Fibroblast of pulmonary artery (primary cell): ENCODE data around the gene IMMP1L.

Experiments
- DNase-seq: peaks from one replicate; pipeline ENCODE4 v3.0.0-alpha.2; 2010; ENCODE audit warnings: low read depth
- H3K4me3 ChIP-seq: replicated peaks from 2 replicates; pipeline ENCODE4 v1.5.1; 2011; ENCODE audit warnings: low read depth, mild to moderate bottlenecking, control low read depth, low read length, moderate library complexity
- CTCF ChIP-seq: IDR thresholded peaks from 2 replicates; pipeline ENCODE4 v1.5.1; 2011; ENCODE audit warnings: mild to moderate bottlenecking, control low read depth, low read length, inconsistent platforms; ENCODE audit errors: missing control alignments

Gene IMMP1L

GRCh38 chr11:31477528-31478222 is 31.7 kb downstream of the IMMP1L start:
- H3K4me3 ChIP-seq, result no peak overlapping the region
- DNase-seq, result no peak
- TF ChIP-seq CTCF, result no peak

- H3K4me3 ChIP-seq, result no peak overlapping the region
- TF ChIP-seq CTCF, result no peak
- DNase-seq, result no peak
Observed at GRCh38 chr11:31474083-31474482, 35.3 kb downstream of the IMMP1L start.

- H3K4me3 ChIP-seq, result no peak overlapping the region
- no peak for DNase-seq
- no peak for TF ChIP-seq CTCF
Observed at GRCh38 chr11:31464436-31464835, 45.0 kb downstream of the IMMP1L start.

GRCh38 chr11:31455177-31455576 is 54.2 kb downstream of the IMMP1L start:
- DNase-seq, result no peak
- H3K4me3 ChIP-seq, result no peak overlapping the region
- no peak for TF ChIP-seq CTCF

GRCh38 chr11:31450841-31451240 is 58.6 kb downstream of the IMMP1L start:
- H3K4me3 ChIP-seq, result no peak overlapping the region
- no peak for DNase-seq
- TF ChIP-seq CTCF, result no peak

- H3K4me3 ChIP-seq, result no peak overlapping the region
- TF ChIP-seq CTCF, result no peak
- no peak for DNase-seq
Observed at GRCh38 chr11:31449040-31449439, 60.4 kb downstream of the IMMP1L start.

GRCh38 chr11:31445621-31446020 is 63.8 kb downstream of the IMMP1L start:
- TF ChIP-seq CTCF, result no peak
- DNase-seq, result no peak

More at GRCh38 chr11:31445621-31446020, 63.8 kb downstream of the IMMP1L start:
- no peak overlapping the region for H3K4me3 ChIP-seq
